Medulla oblongata (tissue), 1 donor: Measurements from ENCODE around the gene SKIL.
A peak's percentile ranks its signal among the peaks of the same experiment; 100 is the strongest.
"Not testable (repeated sequence)": the region's sequence is repeated elsewhere in the genome, so short reads cannot be mapped to it uniquely, and the experiment has no call there.

ENCODE experiments used
- DNase-seq: peaks from one replicate; pipeline ENCODE4 v3.0.0-alpha.2; 2015; ENCODE audit errors: extremely low spot score

SKIL gene

GRCh38 chr3:170357176-170358041, at the start of gene SKIL:
Gene SKIL, plus strand, starts transcription at chr3:170357715. Its CDS starts 2,617 bp downstream, at chr3:170360332.
- peak; percentile 96 for DNase-seq

- no peak for DNase-seq
Observed at GRCh38 chr3:170309046-170309445, 48.5 kb upstream of the SKIL start.

- no peak for DNase-seq
Observed at GRCh38 chr3:170317954-170318353, 39.6 kb upstream of the SKIL start.

- no peak for DNase-seq
Observed at GRCh38 chr3:170320461-170321121, 36.9 kb upstream of the SKIL start.

GRCh38 chr3:170321321-170322034, 36.0 kb upstream of the SKIL start:
- no peak for DNase-seq

- no peak for DNase-seq
Observed at GRCh38 chr3:170322566-170323269, 34.8 kb upstream of the SKIL start.

GRCh38 chr3:170323331-170323730, 34.2 kb upstream of the SKIL start:
- DNase-seq = no peak

GRCh38 chr3:170324962-170325361, 32.6 kb upstream of the SKIL start:
- DNase-seq = no peak

GRCh38 chr3:170327040-170327808, 30.3 kb upstream of the SKIL start:
- DNase-seq = no peak

GRCh38 chr3:170327868-170328548, 29.5 kb upstream of the SKIL start:
- not testable (repeated sequence) for DNase-seq

- no peak for DNase-seq
Observed at GRCh38 chr3:170330366-170330765, 27.1 kb upstream of the SKIL start.

- no peak for DNase-seq
Observed at GRCh38 chr3:170331143-170331542, 26.4 kb upstream of the SKIL start.

- DNase-seq = no peak
Observed at GRCh38 chr3:170337420-170337819, 20.1 kb upstream of the SKIL start.

GRCh38 chr3:170338690-170339340, 18.7 kb upstream of the SKIL start:
- no peak for DNase-seq

GRCh38 chr3:170342273-170342672, 15.2 kb upstream of the SKIL start:
- DNase-seq = not testable (repeated sequence)

- not testable (repeated sequence) for DNase-seq
Observed at GRCh38 chr3:170343859-170344258, 13.7 kb upstream of the SKIL start.

GRCh38 chr3:170344971-170345370, 12.5 kb upstream of the SKIL start:
- no peak for DNase-seq

- DNase-seq = no peak
Observed at GRCh38 chr3:170346481-170347392, 10.8 kb upstream of the SKIL start.
